Sigmoid colon (tissue), 4 donors: ENCODE measurements around the gene RTBDN.

ENCODE experiments used
- CTCF ChIP-seq, 4 experiments: fragments of 450-650 bp in 3 of 4; fragments of 200-600 bp in 1 of 4; IDR thresholded peaks; one replicate each; pipeline ENCODE4 v1.5.1; 2016 to 2019; ENCODE audit warnings: antibody characterized with exemption in 4 of 4, mild to moderate bottlenecking in 3 of 4, moderate library complexity in 2 of 4
- EP300 ChIP-seq, 4 donors: sonication (generic); formaldehyde crosslinking; IDR thresholded peaks; one replicate each; pipeline ENCODE4 v1.6.1; 2017; ENCODE audit warnings: antibody characterized with exemption in 4 of 4
- POLR2A ChIP-seq, 2 donors: fragments of 450-650 bp; IDR thresholded peaks; one replicate each; pipeline ENCODE4 v1.6.1; 2016; ENCODE audit warnings: antibody characterized with exemption in 2 of 2, mild to moderate bottlenecking in 2 of 2, moderate library complexity in 2 of 2
- POLR2AphosphoS5 ChIP-seq, 4 donors: sonication (generic); formaldehyde crosslinking; IDR thresholded peaks; one replicate each; pipeline ENCODE4 v1.6.1; 2017; ENCODE audit warnings: antibody characterized with exemption in 4 of 4

GRCh38 chr19:12782424-12783290 lies 51.7 kb downstream of the RTBDN start:
- TF ChIP-seq CTCF (IDR thresholded peaks at IDR 0.05) (no peak), POLR2A (IDR thresholded peaks at IDR 0.05) (no peak), POLR2AphosphoS5 (IDR thresholded peaks at IDR 0.05) (peak; percentile 88 to 96 (median 93)), EP300 (IDR thresholded peaks at IDR 0.05) (peak; percentile 94 to 99 (median 98))
